Tibial artery (tissue), 4 donors: Measurements from ENCODE around the gene CRHR1.

Experiments used
- DNase-seq, 2 donors: peaks; one replicate each; pipeline ENCODE4 v3.0.0-alpha.2; 2019
- H3K27ac ChIP-seq, 2 donors: fragments of 200-600 bp; sonication (generic) in 1 of 2; 1 replicate in 1 of 2; 2 replicates in 1 of 2; pipeline ENCODE4 v1.5.1; 2018 to 2019; ENCODE audit warnings: mild to moderate bottlenecking in 1 of 2
- H3K27me3 ChIP-seq, 2 donors: fragments of 200-600 bp; sonication (generic) in 1 of 2; one replicate each; pipeline versions ENCODE4 v1.5.1 to v1.6.0; 2016 to 2019
- H3K36me3 ChIP-seq, 3 donors: fragments of 200-600 bp; sonication (generic) in 2 of 3; one replicate each; pipeline ENCODE4 v1.5.1; 2016 to 2019; ENCODE audit warnings: mild to moderate bottlenecking in 2 of 3
- H3K4me1 ChIP-seq, 4 donors: fragments of 200-600 bp; sonication (generic) in 2 of 4; 1 replicate in 3 of 4; 2 replicates in 1 of 4; pipeline ENCODE4 v1.5.1; 2016 to 2019
- H3K4me3 ChIP-seq, 2 donors: fragments of 200-600 bp; sonication (generic) in 1 of 2; 1 replicate in 1 of 2; 2 replicates in 1 of 2; pipeline ENCODE4 v1.5.1; 2018 to 2019; ENCODE audit warnings: mild to moderate bottlenecking in 2 of 2
- H3K9me3 ChIP-seq, 3 donors: fragments of 200-600 bp; sonication (generic) in 1 of 3; one replicate each; pipeline ENCODE4 v1.5.1; 2016 to 2019
- intact Hi-C: fragments of 100-400 bp; cut with DNase I; formaldehyde crosslinking; loops from one replicate; pipeline ENCODE4 v1.15.0; 2023; ENCODE audit warnings: low total_unique reads
- TF ChIP-seq, protein P1 (sequence below), 2 experiments: fragments of 200-600 bp in 1 of 2; fragments of 450-650 bp in 1 of 2; IDR thresholded peaks; one replicate each; pipeline ENCODE4 v1.5.1; 2017 to 2019; ENCODE audit warnings: antibody characterized with exemption in 2 of 2, mild to moderate bottlenecking in 1 of 2, moderate library complexity in 1 of 2

CRHR1 gene

DNA sequence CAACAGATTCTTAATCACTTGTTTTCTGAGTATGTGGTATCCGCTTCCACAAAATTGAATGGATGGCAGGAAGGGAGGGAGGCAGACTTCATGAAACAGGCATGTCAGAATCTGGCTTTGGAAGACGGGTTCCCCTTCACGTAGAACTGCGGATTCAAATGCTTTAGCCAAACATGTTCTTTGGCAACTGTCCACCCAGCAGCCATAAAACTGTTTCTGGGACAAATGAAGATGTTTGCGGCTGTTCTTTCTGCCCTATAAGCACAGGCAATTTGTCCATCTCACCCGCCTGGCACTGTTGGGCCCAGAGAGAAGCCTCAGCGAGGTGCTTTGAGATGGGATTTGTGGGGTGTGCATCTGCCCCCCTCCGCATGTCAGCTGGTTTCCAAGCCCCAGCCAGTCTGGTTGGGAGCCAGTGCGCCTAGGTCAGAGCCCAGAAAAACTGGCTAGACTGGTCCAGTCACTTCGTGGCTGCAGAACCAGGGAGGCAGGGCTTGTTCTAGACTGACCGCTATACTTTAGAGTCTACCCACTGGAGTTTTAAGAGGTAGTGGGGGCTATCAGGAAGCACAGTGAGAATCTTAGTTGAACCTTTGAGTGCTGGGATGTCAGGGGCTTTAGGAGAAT lies 6.3 kb downstream of the CRHR1 start:
- no peak overlapping the region for H3K27ac ChIP-seq
- H3K27me3 ChIP-seq, result peaks cover 0 to 88% of the 10 kb centered on the region in 2 donors
- no peaks in the 10 kb centered on the region for H3K36me3 ChIP-seq
- no peaks in the 10 kb centered on the region for H3K9me3 ChIP-seq
- TF ChIP-seq, protein P1, sequence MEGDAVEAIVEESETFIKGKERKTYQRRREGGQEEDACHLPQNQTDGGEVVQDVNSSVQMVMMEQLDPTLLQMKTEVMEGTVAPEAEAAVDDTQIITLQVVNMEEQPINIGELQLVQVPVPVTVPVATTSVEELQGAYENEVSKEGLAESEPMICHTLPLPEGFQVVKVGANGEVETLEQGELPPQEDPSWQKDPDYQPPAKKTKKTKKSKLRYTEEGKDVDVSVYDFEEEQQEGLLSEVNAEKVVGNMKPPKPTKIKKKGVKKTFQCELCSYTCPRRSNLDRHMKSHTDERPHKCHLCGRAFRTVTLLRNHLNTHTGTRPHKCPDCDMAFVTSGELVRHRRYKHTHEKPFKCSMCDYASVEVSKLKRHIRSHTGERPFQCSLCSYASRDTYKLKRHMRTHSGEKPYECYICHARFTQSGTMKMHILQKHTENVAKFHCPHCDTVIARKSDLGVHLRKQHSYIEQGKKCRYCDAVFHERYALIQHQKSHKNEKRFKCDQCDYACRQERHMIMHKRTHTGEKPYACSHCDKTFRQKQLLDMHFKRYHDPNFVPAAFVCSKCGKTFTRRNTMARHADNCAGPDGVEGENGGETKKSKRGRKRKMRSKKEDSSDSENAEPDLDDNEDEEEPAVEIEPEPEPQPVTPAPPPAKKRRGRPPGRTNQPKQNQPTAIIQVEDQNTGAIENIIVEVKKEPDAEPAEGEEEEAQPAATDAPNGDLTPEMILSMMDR (IDR thresholded peaks at IDR 0.05), result no peak
- intact Hi-C loops, result no loop called here
- no peak overlapping the region for H3K4me3 ChIP-seq
- DNase-seq, result no peak
- H3K4me1 ChIP-seq, result peaks cover 0 to 9% (median under 1%) of the 10 kb centered on the region in 4 donors

DNA sequence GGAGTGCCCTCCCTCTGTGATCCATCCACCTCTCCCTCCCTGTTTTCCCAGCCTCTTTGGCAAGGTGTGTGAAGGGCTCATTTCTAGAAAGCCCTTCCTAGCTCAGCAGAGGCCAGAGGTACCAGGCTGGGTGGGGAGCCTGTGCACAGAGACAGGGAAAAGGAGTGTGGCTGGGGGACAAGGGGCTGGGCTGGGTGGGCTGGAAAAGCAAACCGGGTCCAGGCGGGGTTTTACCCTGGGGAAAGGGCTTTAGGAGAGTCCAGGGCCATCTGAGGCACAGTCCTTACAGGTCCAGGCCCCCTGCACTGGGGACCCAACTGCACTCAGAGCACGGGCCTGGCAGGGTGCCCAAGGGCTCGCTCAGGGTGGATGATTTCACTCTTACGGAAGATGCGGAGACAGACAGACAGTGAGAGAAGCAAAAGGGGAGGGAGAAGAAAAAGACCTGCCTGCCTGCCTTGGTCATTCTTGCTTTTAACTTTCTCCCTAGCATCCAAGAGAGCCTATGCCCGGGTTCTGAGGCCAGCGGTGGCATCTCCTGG lies 7.0 kb downstream of the CRHR1 start:
- H3K9me3 ChIP-seq, result no peaks in the 10 kb centered on the region
- no peaks in the 10 kb centered on the region for H3K36me3 ChIP-seq
- TF ChIP-seq, protein P1 (IDR thresholded peaks at IDR 0.05), result no peak
- H3K4me1 ChIP-seq, result peaks cover 0 to 8% (median 0%) of the 10 kb centered on the region in 4 donors
- H3K27ac ChIP-seq, result no peak overlapping the region
- H3K27me3 ChIP-seq, result peaks cover 0 to 87% of the 10 kb centered on the region in 2 donors
- no peak overlapping the region for H3K4me3 ChIP-seq
- intact Hi-C loops, result no loop called here
- no peak for DNase-seq

DNA sequence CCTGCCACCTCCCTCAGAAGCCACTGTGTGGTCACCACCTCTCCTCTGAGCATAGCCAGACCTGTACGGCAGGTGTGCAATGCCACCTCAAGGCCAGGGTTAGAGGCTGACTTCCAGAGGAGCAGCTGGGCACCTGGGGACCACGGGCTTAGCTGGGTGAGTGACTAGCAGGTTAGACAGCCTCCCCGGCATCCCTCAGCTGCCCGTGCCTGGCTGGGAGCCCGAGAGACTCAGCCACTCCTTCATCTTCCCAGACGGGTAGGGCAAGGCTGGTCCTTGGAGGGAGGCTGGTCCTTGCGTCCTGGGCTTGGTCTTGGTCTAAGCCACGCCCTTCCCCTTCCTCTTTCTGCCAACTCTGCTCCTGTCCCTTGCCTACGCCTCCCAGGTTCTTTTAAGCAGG lies 7.8 kb downstream of the CRHR1 start:
- Histone ChIP-seq H3K4me3 (no peak overlapping the region), H3K36me3 (no peaks in the 10 kb centered on the region), H3K4me1 (peaks cover 0 to 8% (median 0%) of the 10 kb centered on the region in 4 donors), H3K27ac (no peak overlapping the region), H3K9me3 (no peaks in the 10 kb centered on the region), H3K27me3 (peaks cover 0 to 93% of the 10 kb centered on the region in 2 donors)
- intact Hi-C loops, result no loop called here
- DNase-seq, result no peak
- TF ChIP-seq, protein P1 (IDR thresholded peaks at IDR 0.05), result no peak

DNA sequence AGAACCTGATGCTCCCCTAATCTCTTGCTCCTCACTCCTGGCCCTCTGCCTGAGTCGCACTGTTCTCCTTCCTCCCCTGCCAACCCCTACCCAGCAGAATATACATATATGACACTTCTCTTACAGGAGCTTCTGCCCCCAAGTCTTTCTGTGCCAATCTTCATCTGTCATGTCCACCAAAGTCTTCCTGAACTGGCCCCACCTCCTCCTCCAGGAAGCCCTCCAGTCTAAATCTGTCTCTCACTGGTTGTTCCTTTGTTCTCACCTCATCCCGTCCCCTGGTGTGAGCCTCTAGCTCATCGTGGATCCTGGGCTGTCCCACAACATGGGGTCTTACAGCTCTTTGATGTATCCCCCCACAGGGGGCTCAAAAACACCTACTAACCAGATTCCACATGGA lies 8.3 kb downstream of the CRHR1 start:
- Histone ChIP-seq H3K9me3 (no peaks in the 10 kb centered on the region), H3K4me3 (no peak overlapping the region), H3K36me3 (no peaks in the 10 kb centered on the region), H3K27ac (no peak overlapping the region), H3K27me3 (peaks cover 0 to 93% of the 10 kb centered on the region in 2 donors), H3K4me1 (peaks cover 0 to 8% (median 0%) of the 10 kb centered on the region in 4 donors)
- no peak for DNase-seq
- intact Hi-C loops, result no loop called here
- TF ChIP-seq, protein P1 (IDR thresholded peaks at IDR 0.05), result no peak

DNA sequence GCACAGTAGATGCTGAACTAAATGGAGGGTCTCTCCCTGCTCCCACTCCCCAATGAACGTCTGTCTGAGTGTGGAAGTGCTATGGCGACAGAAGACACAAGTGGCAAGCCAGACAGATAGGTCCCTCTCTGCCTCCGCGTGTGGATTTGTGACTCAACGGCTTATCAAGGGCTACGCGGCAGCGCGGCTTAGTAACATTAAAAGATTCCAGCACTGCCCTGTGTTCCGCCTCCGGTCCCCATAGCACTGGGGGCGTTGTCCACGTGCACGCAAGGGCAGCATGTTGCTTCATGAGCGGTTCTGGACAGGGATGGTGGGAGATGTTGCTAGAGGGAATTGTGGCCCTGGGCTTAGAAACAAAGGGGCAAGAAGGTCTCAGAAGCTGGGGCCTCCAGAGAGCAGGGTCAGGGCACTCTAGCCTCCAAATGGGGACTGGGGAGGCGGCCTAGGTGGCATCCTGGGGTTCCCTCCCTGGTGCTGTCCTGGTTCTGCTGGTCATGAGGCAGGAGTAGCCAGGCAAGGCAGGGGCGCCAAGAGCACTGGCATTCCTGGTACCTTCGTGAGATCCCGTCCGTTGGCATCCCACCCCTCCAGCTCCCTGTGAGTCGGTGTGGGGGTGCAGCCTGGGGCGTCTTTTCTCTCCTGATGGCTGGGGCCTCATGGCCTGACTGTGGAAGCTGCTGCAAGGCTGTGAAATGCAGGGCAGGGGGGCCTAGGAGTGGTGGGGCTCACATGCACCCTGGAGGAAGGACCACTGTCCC lies 9.1 kb downstream of the CRHR1 start:
- Histone ChIP-seq H3K4me3 (no peak overlapping the region), H3K27ac (no peak overlapping the region), H3K27me3 (peaks cover 0 to 90% of the 10 kb centered on the region in 2 donors), H3K4me1 (peaks cover 0 to 8% (median 0%) of the 10 kb centered on the region in 4 donors), H3K9me3 (no peaks in the 10 kb centered on the region), H3K36me3 (no peaks in the 10 kb centered on the region)
- no peak for DNase-seq
- TF ChIP-seq, protein P1 (IDR thresholded peaks at IDR 0.05), result no peak
- intact Hi-C loops, result no loop called here
